Heart right ventricle (tissue), 16 donors: Measurements from ENCODE around the gene PSMD11. TPM values are rescaled to one million over a fixed set of nuclear protein-coding genes. Genes with fewer than 3 reads are reported as not detected.

Source experiments
- ATAC-seq, 8 donors: fragments of 200-7000 bp; cut with Tn5 transposase; one replicate each; pipeline ENCODE4 v1.9.1; 2020; ENCODE audit warnings: mild to moderate bottlenecking in 8 of 8, moderate library complexity in 8 of 8, moderate number of reproducible peaks in 1 of 8
- DNase-seq, 2 donors: peaks; one replicate each; pipeline ENCODE4 v3.0.0-alpha.2; 2020
- H3K27ac ChIP-seq, 10 donors: fragments of 200-600 bp; sonication (generic) in 2 of 10; one replicate each; pipeline versions ENCODE4 v1.5.0 to v1.8.0; 2020 to 2022; ENCODE audit warnings: mild to moderate bottlenecking in 3 of 10
- H3K27me3 ChIP-seq, 7 donors: fragments of 200-600 bp; one replicate each; pipeline ENCODE4 v1.8.0; 2021 to 2022; ENCODE audit warnings: mild to moderate bottlenecking in 2 of 7
- H3K36me3 ChIP-seq, 9 donors: fragments of 200-600 bp; sonication (generic) in 1 of 9; one replicate each; pipeline versions ENCODE4 v1.5.0 to v1.8.0; 2020 to 2022; ENCODE audit warnings: mild to moderate bottlenecking in 2 of 9
- H3K4me1 ChIP-seq, 9 donors: fragments of 200-600 bp; sonication (generic) in 1 of 9; one replicate each; pipeline versions ENCODE4 v1.5.0 to v1.8.0; 2020 to 2022; ENCODE audit warnings: mild to moderate bottlenecking in 4 of 9
- H3K4me3 ChIP-seq, 10 donors: fragments of 200-600 bp; sonication (generic) in 2 of 10; one replicate each; pipeline versions ENCODE4 v1.5.0 to v1.8.0; 2020 to 2022; ENCODE audit warnings: mild to moderate bottlenecking in 7 of 10, moderate library complexity in 2 of 10
- H3K9me3 ChIP-seq, 11 donors: fragments of 200-600 bp in 10 of 11; sonication (generic) in 2 of 11; one replicate each; pipeline versions ENCODE4 v1.5.0 to v1.8.0; 2013 to 2022; ENCODE audit warnings: mild to moderate bottlenecking in 2 of 11, control low read depth in 1 of 11, moderate library complexity in 1 of 11
- CTCF ChIP-seq, 9 donors: fragments of 200-600 bp; sonication (generic) in 2 of 9; IDR thresholded peaks; one replicate each; pipeline versions ENCODE4 v1.5.0 to v1.8.0; 2021 to 2022; ENCODE audit warnings: antibody characterized with exemption in 9 of 9, mild to moderate bottlenecking in 5 of 9, moderate library complexity in 1 of 9
- WGBS, 2 donors: extraction: QIAGEN DNeasy Blood & Tissue Kit; methylation state at CpG; one replicate each; pipeline ENCODE4 v1.1.7; 2013; ENCODE audit warnings: inconsistent platforms in 1 of 2; 5-methylcytosine and 5-hydroxymethylcytosine counted together
- intact Hi-C, 10 donors: fragments of 100-400 bp; cut with DNase I; formaldehyde crosslinking; loops; one replicate each; pipeline versions ENCODE4 v1.11.1 to v1.14.2; 2022
- polyA plus RNA-seq, 2 donors: library from polyadenylated mRNA; stranded (reverse); fragments of 200-250 nt; gene quantifications; one replicate each; pipeline ENCODE4 v1.2.3, GENCODE V29; 2013
- total RNA-seq, 10 donors: library from RNA; stranded (reverse); fragmentation: NEBNext Ultra II Directional in 3 of 10; extraction: Animal tissue kit (Norgen Biotek cat#: 25700) in 3 of 10; gene quantifications; one replicate each; pipeline versions ENCODE4 v1.2.1 to v1.2.4, GENCODE V29; 2021 to 2023
- donor health status: Arrhythmogenic right ventricular cardiomyopathy.
- donor health status: ischemic (EF 13 %, LVEDD 7.1; RV severe dilation, severe dysfunction).
- donor health status: healthy with polysubstance abuse.
- donor health status: DM: no; HTN: yes; CAD: no.
- donor health status: DM: no; HTN: no; CAD: no.
- donor health status: ischemic (EF 25% LVEDD 6.9; RV normal size, moderate dysfunction).
- donor health status: ischemic (EF 25% LVEDD 5.7; RV mildly dilated, moderate dysfunction).
- donor health status: healthy.
- donor health status: DM: yes; HTN: yes; CAD: no.
- donor health status: Ischemic cardiomyopathy.
- donor health status: ischemic (EF 35%, LVEDD 5.7; RV mildly dilated, moderate dysfunction).
- donor health status: nonischemic (EF 11% LVEDD 7.7; RV severe dilation, severe dysfunction).
- donor health status: DM: yes; HTN: yes; CAD: no.
- donor health status: PGD.
- donor health status: ischemic (EF 29% LVEDD 5.4; RV normal size, mild dysfunction).
- donor health status: nonischemic (EF 23%, LVEDD 6.1; RV moderate dilation, normal function).

The PSMD11 gene
- total and polyA plus RNA-seq, 12 donors, result 41.9 to 102 (median 83.6) TPM

- WGBS, 2 donors, result 32 to 48% methylated on average over 1 of the region's 1 CpG
- H3K4me1 ChIP-seq, result peaks cover 0 to 11% (median 0%) of the 10 kb centered on the region in 9 donors
- no peaks in the 10 kb centered on the region for H3K27me3 ChIP-seq
- peaks cover 0 to 100% (median 61%) of the 10 kb centered on the region in 9 donors for H3K36me3 ChIP-seq
- H3K4me3 ChIP-seq, result no peak overlapping the region
- ATAC-seq, result peak in 5 of 8 donors; percentile 46 to 79 (median 61)
- intact Hi-C loops, result loop anchor here in 3 of 10 donors (2.0 to 10.0 kb wide), 3 partner anchors 293 to 295 kb away; no protein-coding TSS in a partner anchor
- peak in 1 of 2 donors; percentile 32 for DNase-seq
- no peaks in the 10 kb centered on the region for H3K9me3 ChIP-seq
- peak; percentile 29 to 65 (median 58) for TF ChIP-seq CTCF (IDR thresholded peaks at IDR 0.05)
- no peak overlapping the region for H3K27ac ChIP-seq
These were observed 17.7 kb downstream of the PSMD11 start for GRCh38 chr17:32461853-32462617.

GRCh38 chr17:32463304-32463703 is 19.0 kb downstream of the PSMD11 start:
- 92 to 98% methylated on average over 3 of the region's 3 CpGs for WGBS, 2 donors
- intact Hi-C loops, result loop anchor here in 2 of 10 donors (5.0 to 10.0 kb wide), 2 partner anchors 291 to 294 kb away; no protein-coding TSS in a partner anchor
- Histone ChIP-seq H3K27ac (no peak overlapping the region), H3K4me1 (peaks cover 0 to 11% (median 0%) of the 10 kb centered on the region in 9 donors), H3K36me3 (peaks cover 0 to 100% (median 62%) of the 10 kb centered on the region in 9 donors), H3K4me3 (no peak overlapping the region), H3K9me3 (no peaks in the 10 kb centered on the region), H3K27me3 (no peaks in the 10 kb centered on the region)
- DNase-seq (no peak), ATAC-seq (no peak)
- no peak for TF ChIP-seq CTCF (IDR thresholded peaks at IDR 0.05)

- intact Hi-C loops, result loop anchor here in 2 of 10 donors (5.0 to 10.0 kb wide), 2 partner anchors 290 to 293 kb away; no protein-coding TSS in a partner anchor
- no peak for TF ChIP-seq CTCF (IDR thresholded peaks at IDR 0.05)
- no peak overlapping the region for H3K4me3 ChIP-seq
- no peak overlapping the region for H3K27ac ChIP-seq
- H3K9me3 ChIP-seq, result no peaks in the 10 kb centered on the region
- peaks cover 0 to 14% (median 6%) of the 10 kb centered on the region in 9 donors for H3K4me1 ChIP-seq
- ATAC-seq (no peak), DNase-seq (no peak)
- 76 to 86% methylated on average over 1 of the region's 1 CpG for WGBS, 2 donors
- peaks cover 0 to 100% (median 57%) of the 10 kb centered on the region in 9 donors for H3K36me3 ChIP-seq
- no peaks in the 10 kb centered on the region for H3K27me3 ChIP-seq
These were observed 20.1 kb downstream of the PSMD11 start for GRCh38 chr17:32464374-32464773.

GRCh38 chr17:32467949-32468348 is 23.6 kb downstream of the PSMD11 start:
- H3K4me1 ChIP-seq, result peaks cover 0 to 32% (median 10%) of the 10 kb centered on the region in 9 donors
- no peaks in the 10 kb centered on the region for H3K9me3 ChIP-seq
- WGBS, 2 donors, result 97 to 98% methylated on average over 7 of the region's 7 CpGs
- no peak overlapping the region for H3K27ac ChIP-seq
- H3K36me3 ChIP-seq, result peaks cover 0 to 100% (median 69%) of the 10 kb centered on the region in 9 donors
- ATAC-seq, result no peak
- intact Hi-C loops, result loop anchor here in 1 of 10 donors (10.0 kb wide), 1 partner anchor 287 kb away; no protein-coding TSS in a partner anchor
- no peaks in the 10 kb centered on the region for H3K27me3 ChIP-seq
- TF ChIP-seq CTCF (IDR thresholded peaks at IDR 0.05), result no peak
- H3K4me3 ChIP-seq, result no peak overlapping the region
- DNase-seq, result no peak
